GM19043 (cell line): Measurements from ENCODE around the gene MCAM.

ENCODE experiments used
- ATAC-seq: cut with Tn5 transposase; IDR thresholded peaks from one replicate; pipeline ENCODE4 v1.9.1; 2021; ENCODE audit warnings: low read depth; ENCODE audit not compliant: unreplicated experiment

MCAM gene

GRCh38 chr11:119273721-119274120, 43.2 kb downstream of the MCAM start:
- ATAC-seq: no peak

GRCh38 chr11:119267645-119268044, 49.3 kb downstream of the MCAM start:
- no peak for ATAC-seq

- no peak for ATAC-seq
Observed at GRCh38 chr11:119266517-119267255, 50.2 kb downstream of the MCAM start.

- no peak for ATAC-seq
Observed at GRCh38 chr11:119266063-119266462, 50.9 kb downstream of the MCAM start.

GRCh38 chr11:119263352-119263940, 53.5 kb downstream of the MCAM start:
- ATAC-seq: no peak

GRCh38 chr11:119262668-119263351, 54.1 kb downstream of the MCAM start:
- no peak for ATAC-seq

GRCh38 chr11:119258983-119259382, 57.9 kb downstream of the MCAM start:
- no peak for ATAC-seq
